Activated CD8-positive, alpha-beta memory T cell treated with anti-CD3 and anti-CD28 coated beads for 1 hour (primary cell): ENCODE data around the gene DHCR7.
A peak's percentile ranks its signal among the peaks of the same experiment; 100 is the strongest.

Source experiments
- DNase-seq, 2 donors: peaks; one replicate each; pipeline ENCODE4 v3.0.0-alpha.2; 2020; ENCODE audit warnings: low read depth in 1 of 2; ENCODE audit errors: extremely low read depth in 1 of 2

DHCR7 gene

DNA sequence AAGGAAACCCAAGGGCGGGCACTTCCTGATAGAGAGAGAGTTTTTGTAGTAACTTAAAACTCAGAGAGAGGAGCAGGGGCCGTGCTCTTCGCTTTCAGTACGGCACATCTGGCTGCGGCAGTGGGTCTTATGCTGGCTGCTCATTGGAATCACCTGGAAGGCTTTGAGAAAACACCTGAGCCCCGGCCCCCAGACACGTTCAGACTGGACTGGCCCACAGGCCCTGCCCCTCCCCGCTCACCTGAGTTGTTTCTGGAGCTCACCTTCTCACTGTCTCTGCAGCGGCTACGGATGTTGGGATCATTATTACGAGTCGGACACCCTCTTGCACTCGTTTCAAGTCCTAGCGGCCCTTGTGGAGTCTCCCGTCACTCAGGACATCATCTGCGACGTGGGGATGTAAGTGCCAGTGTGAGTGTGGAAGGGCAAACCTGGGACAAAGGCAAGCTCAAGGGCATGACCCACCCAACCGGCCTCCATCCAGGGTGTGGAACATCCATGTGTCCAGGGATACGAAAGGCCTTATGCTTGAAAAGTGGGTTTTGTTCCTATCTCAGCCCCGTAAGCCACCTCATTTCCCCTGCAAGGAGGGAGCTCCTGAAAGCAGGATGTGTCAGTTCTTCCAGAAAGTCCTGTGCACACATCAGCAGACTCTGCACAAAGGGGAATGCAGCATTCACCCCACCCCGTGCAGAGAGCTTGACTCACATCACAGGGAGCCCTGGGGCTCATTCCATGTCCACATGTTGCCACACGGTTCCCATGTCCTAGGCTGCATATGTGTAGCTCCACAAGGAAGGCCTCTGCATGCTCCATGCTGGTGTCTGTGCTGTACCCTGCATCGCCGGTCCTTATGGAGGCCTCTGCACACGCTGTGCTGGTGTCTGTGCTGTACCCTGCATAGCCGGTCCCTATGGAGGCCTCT, 10.2 kb upstream of the DHCR7 start:
- DNase-seq: no peak

DNA sequence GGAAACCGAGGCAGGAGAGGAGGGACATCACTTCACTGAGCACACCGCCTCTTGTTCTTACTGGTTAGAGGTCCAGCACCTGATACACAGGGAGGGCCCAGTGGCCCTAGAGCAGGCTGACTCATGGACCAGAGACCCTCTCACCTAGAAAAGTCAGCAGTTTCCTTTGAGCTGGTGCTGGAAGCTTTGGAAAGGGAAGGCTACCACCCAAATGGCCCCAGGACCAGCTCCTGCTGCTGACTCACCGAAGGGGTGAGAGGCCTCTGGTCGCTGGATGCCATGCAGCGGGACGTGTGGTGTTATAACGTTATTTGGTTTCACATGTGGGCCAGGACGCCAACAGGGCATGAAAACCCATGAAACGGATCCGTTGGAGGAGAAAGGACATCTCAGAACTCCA, 8.6 kb upstream of the DHCR7 start:
- DNase-seq: no peak

DNA sequence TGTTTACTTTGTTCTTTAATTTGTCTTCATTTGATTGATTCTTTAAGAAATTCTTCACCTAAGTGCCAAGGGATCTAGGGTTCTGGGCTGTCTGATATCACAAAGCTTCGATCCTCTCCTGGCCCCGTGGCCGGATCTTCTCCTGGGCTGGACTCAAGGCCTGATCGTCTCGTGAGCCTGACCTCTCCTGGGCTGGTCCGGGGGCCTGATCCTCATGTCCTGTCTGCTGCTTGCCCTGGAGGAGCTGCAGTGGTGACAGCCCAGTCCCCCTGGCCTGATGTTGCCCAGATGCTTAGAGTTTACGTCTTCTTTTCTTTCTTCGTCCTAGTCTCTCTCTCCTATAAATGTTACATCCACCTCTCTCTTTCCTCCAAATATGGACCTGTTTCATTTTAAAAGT, 8.1 kb upstream of the DHCR7 start:
- no peak for DNase-seq

DNA sequence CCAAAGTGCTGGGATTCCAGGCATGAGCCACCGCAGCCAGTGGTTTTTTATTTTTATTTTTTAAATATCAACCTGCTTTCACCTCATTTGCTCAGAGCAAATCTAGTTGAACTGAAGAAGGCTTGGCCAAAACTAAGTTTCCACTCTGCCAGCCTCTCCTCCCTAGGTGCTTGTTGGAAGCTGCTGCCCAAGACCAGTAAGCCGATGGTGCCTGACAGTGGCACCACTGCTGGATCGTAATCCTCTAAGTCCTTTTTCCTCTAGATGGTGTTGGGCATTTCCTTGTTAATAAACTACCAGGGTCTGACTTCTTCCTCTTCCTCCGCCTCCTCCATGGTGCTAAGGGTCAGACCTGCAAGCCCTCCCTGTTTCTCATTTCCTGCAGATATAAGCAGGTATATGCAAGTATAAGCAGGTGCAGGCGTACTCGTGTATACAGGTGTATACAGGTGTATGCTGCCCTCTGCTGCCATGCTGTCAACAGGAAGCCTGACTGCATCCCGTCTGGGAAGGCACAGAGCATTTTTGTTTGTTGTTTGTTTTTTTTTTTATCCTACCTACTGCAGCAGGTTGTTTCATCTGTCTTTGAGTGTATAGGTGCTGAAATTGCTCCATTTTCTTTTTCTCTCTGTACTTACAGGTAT, 6.4 kb upstream of the DHCR7 start:
- peak in 1 of 2 donors; percentile 17 for DNase-seq

DNA sequence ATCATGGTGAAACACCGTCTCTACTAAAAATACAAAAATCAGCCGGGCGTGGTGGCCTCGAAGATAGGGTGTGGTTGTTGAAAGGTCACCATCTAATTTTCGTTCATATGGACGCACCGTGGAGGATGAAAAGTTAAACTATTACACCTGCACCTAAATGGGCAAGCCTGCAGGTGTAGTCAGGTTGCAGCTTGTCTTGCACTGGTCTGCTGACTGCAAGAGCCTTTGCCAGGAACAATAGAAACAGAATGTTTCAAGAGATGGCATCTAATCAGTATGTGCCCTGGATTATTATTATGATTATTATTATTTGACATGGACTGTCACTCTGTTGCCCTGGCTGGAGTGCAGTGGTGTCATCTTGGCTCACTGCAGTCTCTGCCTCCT, 5.7 kb upstream of the DHCR7 start:
- DNase-seq: no peak

DNA sequence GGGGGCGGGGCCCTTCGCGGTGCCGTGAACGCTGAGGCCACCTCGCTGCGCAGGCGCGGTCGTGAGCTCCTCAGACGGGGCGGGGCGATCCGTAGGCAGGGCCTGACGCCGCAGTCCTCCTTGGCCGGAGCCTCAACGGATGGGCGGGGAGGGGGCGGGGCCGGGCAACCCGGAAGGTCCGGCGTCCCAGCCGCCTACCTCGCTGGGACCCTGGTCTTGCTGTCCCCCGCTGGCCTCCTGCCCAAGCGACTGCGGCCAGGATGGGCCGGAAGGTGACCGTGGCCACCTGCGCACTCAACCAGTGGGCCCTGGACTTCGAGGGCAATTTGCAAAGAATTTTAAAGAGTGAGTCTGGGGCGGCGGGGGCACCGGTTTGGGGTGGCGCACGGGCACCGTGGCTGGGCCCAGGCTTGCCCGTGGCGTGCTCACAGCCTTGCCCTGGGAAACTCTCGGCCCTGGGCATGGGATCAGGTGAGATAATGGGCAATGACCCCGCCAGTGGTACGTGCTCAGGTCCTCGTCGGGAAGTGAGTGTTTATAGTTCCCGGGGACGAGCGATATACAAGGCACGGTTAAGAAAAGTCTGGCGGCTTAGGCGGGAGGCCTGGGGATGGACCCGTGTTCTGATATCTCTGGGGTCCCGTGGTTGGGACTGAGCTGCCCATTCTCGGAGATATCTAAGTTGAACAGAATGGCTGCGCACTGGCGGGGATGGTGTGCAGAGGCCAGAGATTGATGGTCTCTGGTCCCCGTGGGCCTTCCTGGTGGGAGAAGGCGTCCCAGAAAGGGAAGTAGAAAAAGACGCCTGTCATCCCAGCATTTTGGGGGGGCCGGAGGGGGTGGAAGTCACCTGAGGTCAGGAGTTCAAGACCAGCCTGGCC, 5.1 kb upstream of the DHCR7 start, which contains the start of gene NADSYN1:
TSS of gene NADSYN1 (plus strand) at position 167 of the 881 bp plus-strand sequence. CDS start at position 261, 94 bp downstream.
- peak; percentile 85 to 94 for DNase-seq

DNA sequence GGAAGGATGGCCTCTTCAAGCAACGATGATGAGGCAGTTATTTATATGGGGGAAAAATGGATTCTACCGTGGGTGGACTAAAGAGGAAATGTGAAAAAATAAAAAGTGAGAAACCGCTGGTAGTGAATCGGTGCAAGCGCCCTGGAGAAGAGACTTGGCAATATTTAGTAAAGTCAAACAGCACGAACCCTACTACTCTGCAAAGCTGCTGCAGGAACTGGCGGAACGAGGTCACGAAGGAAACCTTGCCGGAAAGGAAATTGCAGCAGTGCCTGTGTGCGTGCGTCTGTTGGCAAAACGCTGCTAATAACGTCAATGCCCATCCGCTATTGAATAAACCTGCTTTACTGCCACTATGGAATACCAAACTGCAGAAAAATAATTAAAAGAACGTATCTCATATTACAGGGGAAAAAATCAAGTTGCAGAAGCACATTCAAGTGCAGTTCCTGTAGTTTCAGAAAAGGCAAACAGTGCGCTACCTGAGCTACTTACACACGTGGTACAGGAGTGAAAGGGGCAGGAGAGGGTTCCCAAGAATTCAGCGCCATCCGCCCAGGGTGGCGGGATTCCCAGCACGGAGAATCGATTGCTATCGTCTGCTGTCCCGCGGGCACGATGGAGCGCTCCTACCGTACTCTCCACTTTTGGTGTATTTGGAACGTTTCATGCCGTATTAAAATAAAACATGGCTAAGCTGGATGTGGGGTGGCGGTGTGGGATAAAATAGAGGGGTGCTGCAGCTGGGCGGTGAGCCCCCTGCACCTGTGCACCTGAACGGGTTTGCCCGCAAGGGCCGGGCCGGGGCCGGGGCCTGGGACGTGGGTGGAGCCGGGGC, 4.2 kb upstream of the DHCR7 start:
- peak; percentile 29 to 33 for DNase-seq

DNA sequence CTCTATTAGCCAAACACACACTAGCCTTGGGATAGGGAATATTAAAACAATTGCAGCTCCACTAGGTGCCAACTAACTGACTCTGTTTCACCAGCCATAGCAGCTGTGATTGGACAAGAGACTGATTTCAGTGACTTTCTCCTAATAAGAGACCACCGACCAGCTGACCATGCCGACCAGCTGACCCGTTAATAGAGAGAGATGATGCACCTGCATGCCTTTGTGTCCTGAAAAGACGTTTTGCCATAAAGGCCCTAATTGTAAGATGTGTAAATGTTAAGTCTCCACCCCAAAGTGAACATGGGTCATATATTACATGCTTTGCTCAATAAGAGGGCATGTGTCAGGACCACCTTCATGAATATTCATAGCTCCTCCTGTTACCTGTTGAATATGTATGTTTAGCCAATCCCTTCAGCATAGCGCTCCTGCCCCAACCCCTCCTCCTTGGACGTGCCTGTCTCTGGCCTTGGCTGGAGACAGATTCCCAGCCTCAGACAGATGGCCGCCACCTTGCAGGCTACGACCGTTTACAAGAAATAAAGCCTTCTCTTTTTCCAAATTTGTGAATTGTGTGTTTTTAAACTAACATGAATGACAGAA, 3.5 kb upstream of the DHCR7 start:
- DNase-seq: no peak

DNA sequence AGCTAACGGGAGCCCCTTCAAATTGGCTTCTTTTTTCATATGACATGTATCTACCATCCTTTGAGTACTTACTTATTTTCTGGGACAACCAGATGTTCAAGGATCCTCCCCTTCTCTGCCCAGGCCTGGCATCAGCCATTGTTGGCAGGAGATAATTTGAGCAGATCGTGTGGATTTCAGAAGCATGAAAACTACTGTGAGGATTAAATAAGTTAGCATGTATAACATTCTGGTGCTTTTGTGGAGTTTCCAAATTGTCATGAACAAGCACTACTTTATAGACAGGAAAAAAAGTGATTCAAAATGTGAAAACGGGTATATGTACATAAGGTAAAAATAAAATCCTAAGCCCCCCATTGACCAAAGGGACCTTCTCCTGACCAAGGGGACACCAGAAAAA, 2.7 kb upstream of the DHCR7 start:
- DNase-seq: no peak

DNA sequence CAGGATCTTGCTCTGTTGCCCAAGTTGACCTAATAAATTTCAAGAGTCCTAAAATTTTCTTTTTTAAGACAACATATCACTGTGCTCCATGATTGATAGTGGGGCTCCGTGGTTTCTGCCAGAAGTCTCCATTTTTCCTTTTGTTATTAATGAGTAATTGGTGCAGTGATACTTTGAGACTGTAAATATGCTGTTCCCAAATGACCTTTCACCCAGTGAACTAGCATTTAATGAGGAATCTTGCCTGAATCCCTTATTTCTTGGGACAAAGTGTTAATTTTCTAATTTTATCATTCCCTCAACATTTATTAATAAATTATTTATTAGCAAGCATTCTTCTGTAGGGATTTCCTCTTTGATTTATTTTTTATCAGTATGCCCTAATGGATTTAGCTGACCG, 2.3 kb upstream of the DHCR7 start:
- no peak for DNase-seq

DNA sequence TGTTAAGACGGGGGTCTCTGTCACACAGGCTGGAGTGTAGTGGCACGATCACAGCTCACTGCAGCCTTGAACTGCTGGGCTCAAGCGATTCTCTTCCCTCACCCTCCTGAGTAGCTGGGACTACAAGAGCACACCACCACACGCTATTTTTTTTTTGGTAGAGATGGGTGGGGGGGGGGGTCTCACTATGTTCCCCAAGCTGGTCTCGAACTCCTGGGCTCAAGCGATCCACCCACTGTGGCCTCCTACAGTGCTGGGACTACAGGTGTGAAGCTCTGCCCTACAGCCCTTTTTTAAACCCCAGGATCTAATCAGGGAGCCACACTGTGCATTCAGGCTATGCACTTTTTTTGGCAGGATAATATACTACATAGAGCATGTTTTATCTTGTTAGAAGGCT, 1.4 kb upstream of the DHCR7 start:
- no peak for DNase-seq

DNA sequence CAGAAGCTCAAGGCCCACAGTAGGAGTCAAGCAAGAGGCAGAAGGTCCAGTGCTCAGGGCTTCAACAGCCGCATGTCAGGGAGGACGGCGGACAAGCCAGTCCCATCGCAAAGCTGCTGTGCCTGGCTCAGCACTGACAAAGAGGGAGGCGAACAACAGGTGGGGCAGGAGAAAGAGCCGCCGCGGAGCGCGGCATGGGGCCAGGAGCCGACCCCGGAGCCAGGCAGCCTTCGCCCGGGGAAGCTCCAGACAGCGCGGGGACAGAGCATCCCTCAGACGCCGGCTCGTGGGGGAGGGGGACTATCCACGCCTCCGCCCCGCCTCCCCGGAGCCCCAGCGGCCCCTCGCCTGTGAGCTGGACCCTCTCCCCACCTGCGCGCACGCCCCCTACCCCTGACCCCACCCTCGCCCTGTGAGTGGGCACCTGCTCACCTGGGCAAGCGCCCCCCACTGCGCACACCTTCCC, 369 bp downstream of the DHCR7 start:
- DNase-seq: peak in 1 of 2 donors; percentile 28

DNA sequence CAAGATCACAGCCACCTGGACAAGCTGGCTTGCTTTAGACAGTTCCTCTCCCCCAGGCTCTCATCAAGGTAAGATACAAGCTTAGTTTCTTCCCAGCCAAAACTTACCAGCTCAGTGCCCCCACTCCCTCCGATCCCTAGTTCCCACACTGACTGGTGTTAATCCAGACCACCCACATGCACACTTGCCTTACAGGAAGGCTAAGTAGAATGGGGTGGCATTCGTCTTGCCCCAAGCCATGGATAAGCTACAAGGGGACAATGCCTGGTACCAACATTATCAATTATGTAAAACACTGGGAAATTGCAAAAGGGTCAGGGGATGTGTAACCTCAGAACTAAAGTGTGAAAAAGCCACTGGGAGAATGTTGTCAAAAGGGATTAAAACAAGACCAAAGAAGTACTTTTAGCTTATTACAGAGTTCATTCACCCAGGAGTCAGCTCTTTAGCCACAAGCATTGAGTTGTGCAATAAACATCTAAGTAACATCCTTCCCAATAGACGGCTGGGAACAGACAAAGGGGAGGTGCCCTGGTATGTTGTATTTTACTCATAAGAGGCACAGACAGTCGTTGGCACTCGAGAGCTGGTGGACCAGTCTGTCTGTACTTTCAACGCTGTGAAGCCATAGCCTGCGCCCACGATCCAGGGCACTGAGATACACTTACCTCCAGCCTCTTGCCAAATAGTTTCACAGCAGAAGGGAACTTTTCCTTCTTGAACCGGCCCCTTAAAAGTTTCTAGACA, 1.1 kb downstream of the DHCR7 start:
- no peak for DNase-seq

DNA sequence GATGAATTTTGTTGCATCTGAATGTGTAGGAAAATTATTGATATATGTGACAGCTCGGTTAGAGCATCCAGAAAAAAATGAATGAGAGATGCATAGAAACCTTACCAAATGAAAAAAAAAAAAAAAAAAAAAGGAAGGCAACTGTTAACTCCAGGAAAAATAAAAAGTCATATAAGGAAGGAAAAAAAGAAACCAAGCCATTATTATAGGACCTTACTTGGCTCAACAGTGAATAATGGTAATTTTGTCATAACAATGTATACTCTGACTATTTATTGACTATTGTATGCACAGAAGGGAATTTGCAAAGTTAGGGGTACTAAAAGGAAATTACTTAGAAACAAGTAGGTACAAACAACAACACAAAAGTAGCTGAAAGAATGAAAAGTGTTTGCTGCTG, 2.0 kb downstream of the DHCR7 start:
- no peak for DNase-seq

DNA sequence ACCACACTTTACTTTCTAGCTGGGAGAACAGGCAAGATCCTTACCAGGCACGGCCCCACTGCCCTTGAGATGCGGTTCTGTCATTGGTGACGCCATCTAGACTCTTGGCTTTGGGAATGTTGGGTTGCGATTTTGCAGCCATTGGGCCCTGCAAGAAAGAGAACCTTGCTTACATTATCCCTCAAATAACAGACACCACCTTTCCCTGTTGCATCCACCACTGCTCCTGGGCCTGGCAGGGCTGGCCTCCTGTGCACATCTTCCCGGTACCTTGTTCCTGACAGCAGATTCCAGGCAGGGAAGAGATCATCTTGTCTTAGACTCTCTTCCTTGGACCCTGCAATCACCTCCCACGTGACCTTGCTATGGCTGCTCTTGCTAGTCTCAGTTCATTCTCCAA, 3.4 kb downstream of the DHCR7 start:
- DNase-seq: no peak

DNA sequence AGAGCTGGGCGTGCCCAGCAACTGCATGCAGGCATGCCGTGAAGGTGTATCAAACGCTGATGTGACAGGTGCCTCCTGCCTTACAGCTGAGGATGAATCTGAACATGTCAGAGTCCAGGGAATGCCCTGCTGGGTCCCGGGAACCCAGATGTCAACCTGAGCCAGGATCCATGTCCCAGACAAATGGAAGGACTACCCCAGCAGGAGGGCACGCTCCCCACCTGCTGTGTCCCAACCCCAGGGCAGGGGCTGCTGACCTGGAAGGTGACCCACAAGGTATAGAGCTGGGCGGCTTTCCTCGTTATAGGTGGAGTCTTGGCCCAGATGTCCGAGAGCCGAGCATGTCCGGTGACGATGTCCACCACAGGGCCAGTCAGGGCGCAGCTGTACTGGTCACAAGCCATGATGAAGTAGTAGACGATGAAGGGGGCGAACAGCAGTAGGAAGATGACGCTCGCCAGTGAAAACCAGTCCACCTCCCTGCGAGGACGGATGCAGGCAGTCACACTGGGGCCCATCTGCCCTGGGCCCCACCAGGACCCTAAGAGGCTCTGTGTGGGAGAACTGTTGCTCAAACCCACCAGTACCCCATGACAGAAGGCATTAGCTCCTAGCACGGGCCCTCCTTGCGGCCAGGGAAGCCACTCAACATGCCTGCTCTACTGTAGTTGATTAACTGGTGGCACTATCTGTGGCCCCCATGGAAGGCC, 4.3 kb downstream of the DHCR7 start:
- DNase-seq: no peak

DNA sequence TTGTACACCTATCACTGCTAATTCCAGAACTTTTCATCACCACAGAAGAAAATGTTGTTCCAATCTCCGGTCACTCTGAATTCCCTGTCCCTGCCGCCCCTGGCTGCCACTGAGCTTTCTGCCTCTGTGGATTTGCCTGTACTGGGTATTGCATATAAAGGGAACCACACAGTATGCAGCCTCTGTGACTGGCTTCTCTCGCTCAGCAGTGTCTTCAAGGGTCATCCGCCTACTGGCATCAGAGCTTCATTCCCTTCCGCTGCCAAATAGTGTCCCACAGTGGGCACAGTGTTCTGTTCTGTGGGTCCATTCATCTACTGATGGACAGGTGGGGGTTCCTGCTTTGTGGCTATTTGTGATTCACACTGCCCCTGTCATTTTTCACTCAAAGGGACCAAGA, 5.3 kb downstream of the DHCR7 start:
- no peak for DNase-seq

DNA sequence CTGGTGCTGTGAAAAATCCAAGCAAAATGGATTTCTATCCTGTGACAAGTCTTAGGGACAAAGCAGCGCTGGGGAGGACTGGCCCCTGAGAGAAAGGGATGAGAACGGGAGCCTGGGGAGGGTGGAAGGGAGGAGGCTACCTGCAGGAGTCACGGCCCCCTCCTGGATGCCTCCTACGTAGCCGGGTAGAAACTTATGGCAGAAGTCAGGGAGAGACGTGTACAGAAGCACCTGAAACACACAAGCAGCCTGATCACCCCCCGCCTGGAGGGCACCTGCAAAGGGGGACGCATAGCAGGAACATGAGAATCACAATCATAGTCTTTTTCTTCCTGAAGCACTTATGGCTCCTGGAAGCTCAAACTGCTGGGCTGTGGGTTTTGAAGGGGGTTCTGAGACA, 6.1 kb downstream of the DHCR7 start:
- DNase-seq: no peak

DNA sequence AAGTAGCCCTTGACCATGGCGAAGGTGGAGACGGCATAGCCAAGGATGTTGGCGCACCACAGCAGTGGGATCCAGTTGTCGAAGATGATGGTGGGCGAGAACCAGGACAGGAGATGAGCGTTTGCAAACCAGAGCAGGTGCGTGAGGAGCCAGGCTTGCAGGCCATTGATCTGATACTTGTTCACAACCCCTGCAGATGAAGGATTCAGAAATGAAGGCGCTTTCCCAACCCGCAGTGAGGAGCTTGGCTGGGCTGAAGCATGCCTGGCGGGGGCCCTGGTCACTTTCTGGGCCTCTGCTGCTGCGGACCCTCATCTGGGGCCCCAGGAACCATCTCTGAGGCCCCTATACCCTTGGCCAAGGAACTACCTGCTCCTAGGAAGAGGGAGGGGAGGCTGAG, 6.9 kb downstream of the DHCR7 start:
- no peak for DNase-seq
